Vagina (tissue), 2 donors: ENCODE data around the gene CRB1. TPM values are rescaled to one million over a fixed set of nuclear protein-coding genes. Genes with fewer than 3 reads are reported as not detected.

Source experiments
- DNase-seq, 2 donors: peaks; one replicate each; pipeline ENCODE4 v3.0.0-alpha.2; 2017; ENCODE audit errors: extremely low spot score in 2 of 2
- H3K27ac ChIP-seq: fragments of 200-600 bp; sonication (generic); one replicate; pipeline ENCODE4 v1.5.1; 2019
- H3K27me3 ChIP-seq: fragments of 200-600 bp; sonication (generic); one replicate; pipeline ENCODE4 v1.5.1; 2019
- H3K36me3 ChIP-seq, 2 donors: fragments of 200-600 bp; sonication (generic); one replicate each; pipeline ENCODE4 v1.5.1; 2017 to 2019
- H3K4me1 ChIP-seq: fragments of 200-600 bp; sonication (generic); one replicate; pipeline ENCODE4 v1.5.1; 2019
- H3K4me3 ChIP-seq, 2 donors: fragments of 200-600 bp; sonication (generic); 1 replicate in 1 of 2; 2 replicates in 1 of 2; pipeline ENCODE4 v1.5.1; 2016 to 2019
- H3K9me3 ChIP-seq: fragments of 200-600 bp; sonication (generic); one replicate; pipeline ENCODE4 v1.5.1; 2019
- CTCF ChIP-seq, 3 experiments: fragments of 450-650 bp in 2 of 3; fragments of 200-600 bp in 1 of 3; sonication (generic) in 1 of 3; IDR thresholded peaks; one replicate each; pipeline ENCODE4 v1.5.1; 2017 to 2019; ENCODE audit warnings: antibody characterized with exemption in 3 of 3, mild to moderate bottlenecking in 2 of 3, moderate library complexity in 2 of 3
- POLR2A ChIP-seq, 2 donors: fragments of 450-650 bp; IDR thresholded peaks; one replicate each; pipeline ENCODE4 v1.6.1; 2017; ENCODE audit warnings: antibody characterized with exemption in 2 of 2, mild to moderate bottlenecking in 2 of 2, moderate library complexity in 2 of 2
- POLR2AphosphoS5 ChIP-seq, 2 donors: sonication (generic); formaldehyde crosslinking; IDR thresholded peaks; one replicate each; pipeline ENCODE4 v1.9.0; 2017; ENCODE audit warnings: antibody characterized with exemption in 2 of 2, mild to moderate bottlenecking in 2 of 2, low read depth in 1 of 2; ENCODE audit not compliant: insufficient read depth in 1 of 2
- intact Hi-C: fragments of 100-400 bp; cut with DNase I; formaldehyde crosslinking; loops from one replicate; pipeline ENCODE4 v1.15.1; 2023
- total RNA-seq: library from RNA; depleted of rRNA; stranded (reverse); fragments of >200 nt; gene quantifications from one replicate; pipeline ENCODE4 v1.2.3, GENCODE V29; 2016

CRB1 gene
- total RNA-seq, 1 donor from 2014 or later: not detected

DNA sequence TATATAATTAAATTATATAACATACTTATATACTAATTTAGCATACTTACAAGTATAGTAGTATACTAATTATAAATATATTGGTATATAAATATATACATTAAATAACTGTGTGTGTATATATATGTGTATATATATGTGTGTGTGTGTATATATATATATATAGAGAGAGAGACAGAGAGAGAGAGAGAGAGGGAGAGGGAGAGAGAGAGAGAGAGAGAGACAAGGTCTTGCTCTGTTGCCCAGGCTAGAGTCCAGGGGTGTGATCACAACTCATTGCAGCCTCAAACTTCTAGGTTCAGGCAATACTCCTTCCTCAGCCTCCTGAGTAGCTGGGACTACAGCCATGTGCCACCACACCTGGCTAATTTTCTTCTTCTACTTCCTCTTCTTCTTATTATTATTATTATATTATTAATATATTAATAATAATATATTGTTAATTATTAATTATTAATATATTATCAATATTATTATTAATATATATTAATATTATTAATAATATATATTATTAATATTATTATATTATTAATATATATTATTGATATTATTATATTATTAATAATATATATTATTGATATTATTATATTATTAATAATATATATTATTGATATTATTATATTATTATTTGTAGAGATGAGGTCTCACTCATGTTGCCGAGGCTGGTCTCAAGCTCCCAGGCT lies 185.5 kb downstream of the CRB1 start:
- Histone ChIP-seq H3K4me1 (no peaks in the 10 kb centered on the region), H3K4me3 (no peak overlapping the region), H3K36me3 (no peaks in the 10 kb centered on the region), H3K9me3 (no peaks in the 10 kb centered on the region), H3K27me3 (no peaks in the 10 kb centered on the region), H3K27ac (no peak overlapping the region)
- intact Hi-C loops: no loop called here
- TF ChIP-seq POLR2AphosphoS5 (IDR thresholded peaks at IDR 0.05; ENCODE audit: insufficient read depth in 1 of 2, low read depth in 1 of 2): no peak
- no peak for TF ChIP-seq CTCF (IDR thresholded peaks at IDR 0.05)
- no peak for TF ChIP-seq POLR2A (IDR thresholded peaks at IDR 0.05)
- DNase-seq: no peak

- no peak overlapping the region for H3K27ac ChIP-seq
- H3K9me3 ChIP-seq: no peaks in the 10 kb centered on the region
- TF ChIP-seq POLR2A (IDR thresholded peaks at IDR 0.05) (no peak), POLR2AphosphoS5 (IDR thresholded peaks at IDR 0.05; ENCODE audit: insufficient read depth in 1 of 2, low read depth in 1 of 2) (no peak), CTCF (IDR thresholded peaks at IDR 0.05) (no peak)
- no peaks in the 10 kb centered on the region for H3K36me3 ChIP-seq
- no peak for DNase-seq
- no peaks in the 10 kb centered on the region for H3K27me3 ChIP-seq
- intact Hi-C loops: no loop called here
- no peak overlapping the region for H3K4me3 ChIP-seq
- H3K4me1 ChIP-seq: no peaks in the 10 kb centered on the region
These were observed 194.5 kb downstream of the CRB1 start for GRCh38 chr1:197462539-197462938.

- Histone ChIP-seq H3K4me3 (no peak overlapping the region), H3K9me3 (no peaks in the 10 kb centered on the region), H3K27me3 (no peaks in the 10 kb centered on the region), H3K4me1 (no peaks in the 10 kb centered on the region), H3K36me3 (no peaks in the 10 kb centered on the region), H3K27ac (no peak overlapping the region)
- intact Hi-C loops: no loop called here
- no peak for TF ChIP-seq POLR2A (IDR thresholded peaks at IDR 0.05)
- TF ChIP-seq CTCF (IDR thresholded peaks at IDR 0.05): no peak
- TF ChIP-seq POLR2AphosphoS5 (IDR thresholded peaks at IDR 0.05; ENCODE audit: insufficient read depth in 1 of 2, low read depth in 1 of 2): no peak
- DNase-seq: no peak
These were observed 195.1 kb downstream of the CRB1 start for GRCh38 chr1:197463142-197463541.

GRCh38 chr1:197464044-197464443 lies 196.0 kb downstream of the CRB1 start:
- Histone ChIP-seq H3K4me3 (no peak overlapping the region), H3K36me3 (no peaks in the 10 kb centered on the region), H3K27me3 (no peaks in the 10 kb centered on the region), H3K9me3 (no peaks in the 10 kb centered on the region), H3K27ac (no peak overlapping the region), H3K4me1 (no peaks in the 10 kb centered on the region)
- DNase-seq: no peak
- intact Hi-C loops: no loop called here
- TF ChIP-seq POLR2AphosphoS5 (IDR thresholded peaks at IDR 0.05; ENCODE audit: insufficient read depth in 1 of 2, low read depth in 1 of 2) (no peak), CTCF (IDR thresholded peaks at IDR 0.05) (no peak), POLR2A (IDR thresholded peaks at IDR 0.05) (no peak)

GRCh38 chr1:197465528-197466327 lies 197.7 kb downstream of the CRB1 start:
- Histone ChIP-seq H3K36me3 (no peaks in the 10 kb centered on the region), H3K27me3 (no peaks in the 10 kb centered on the region), H3K4me1 (no peaks in the 10 kb centered on the region), H3K27ac (no peak overlapping the region), H3K9me3 (no peaks in the 10 kb centered on the region), H3K4me3 (no peak overlapping the region)
- no peak for DNase-seq
- intact Hi-C loops: no loop called here
- no peak for TF ChIP-seq CTCF (IDR thresholded peaks at IDR 0.05)
- no peak for TF ChIP-seq POLR2A (IDR thresholded peaks at IDR 0.05)
- TF ChIP-seq POLR2AphosphoS5 (IDR thresholded peaks at IDR 0.05; ENCODE audit: insufficient read depth in 1 of 2, low read depth in 1 of 2): no peak
